ENCODE results near the gene ARHGAP6.

DNA sequence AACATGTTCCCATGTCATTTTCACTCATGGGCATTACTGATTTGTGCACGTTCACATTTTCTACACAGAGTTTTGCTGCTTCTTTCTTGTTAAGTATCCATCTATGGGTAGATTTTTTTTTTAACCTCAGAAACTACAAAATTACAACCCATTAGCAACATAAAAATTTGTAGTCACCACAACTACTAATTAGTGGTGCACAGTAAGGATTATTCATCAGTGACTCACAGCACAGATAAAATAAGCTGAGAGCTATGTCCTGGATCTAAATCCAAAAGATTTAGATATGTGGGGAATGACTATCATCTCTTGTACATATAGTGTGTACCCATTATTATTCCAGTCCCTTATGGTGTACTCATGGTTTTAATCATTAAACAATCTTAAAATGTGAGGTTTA, 392.2 kb downstream of the ARHGAP6 start:
- TF ChIP-seq, protein P1, sequence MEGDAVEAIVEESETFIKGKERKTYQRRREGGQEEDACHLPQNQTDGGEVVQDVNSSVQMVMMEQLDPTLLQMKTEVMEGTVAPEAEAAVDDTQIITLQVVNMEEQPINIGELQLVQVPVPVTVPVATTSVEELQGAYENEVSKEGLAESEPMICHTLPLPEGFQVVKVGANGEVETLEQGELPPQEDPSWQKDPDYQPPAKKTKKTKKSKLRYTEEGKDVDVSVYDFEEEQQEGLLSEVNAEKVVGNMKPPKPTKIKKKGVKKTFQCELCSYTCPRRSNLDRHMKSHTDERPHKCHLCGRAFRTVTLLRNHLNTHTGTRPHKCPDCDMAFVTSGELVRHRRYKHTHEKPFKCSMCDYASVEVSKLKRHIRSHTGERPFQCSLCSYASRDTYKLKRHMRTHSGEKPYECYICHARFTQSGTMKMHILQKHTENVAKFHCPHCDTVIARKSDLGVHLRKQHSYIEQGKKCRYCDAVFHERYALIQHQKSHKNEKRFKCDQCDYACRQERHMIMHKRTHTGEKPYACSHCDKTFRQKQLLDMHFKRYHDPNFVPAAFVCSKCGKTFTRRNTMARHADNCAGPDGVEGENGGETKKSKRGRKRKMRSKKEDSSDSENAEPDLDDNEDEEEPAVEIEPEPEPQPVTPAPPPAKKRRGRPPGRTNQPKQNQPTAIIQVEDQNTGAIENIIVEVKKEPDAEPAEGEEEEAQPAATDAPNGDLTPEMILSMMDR (conservative IDR thresholded peaks at IDR 0.05), result no peak
- no peak for TF ChIP-seq ZFX (IDR thresholded peaks at IDR 0.05)

All from C4-2B (cell line).